ENCODE data around the gene ALOX12B. TPM values are rescaled to one million over a fixed set of nuclear protein-coding genes. Genes with fewer than 3 reads are reported as not detected.

Gene ALOX12B
- total and polyA plus RNA-seq, 3 experiments from 2014 or later = 1.3 to 1.9 TPM; not detected in 1

- ChIA-PET POLR2A (interaction anchor here (0.6 to 2.4 kb wide), 4 partner anchors 17 to 99 kb away, joined by 3 to 9 read pairs (median 4); no protein-coding TSS in a partner anchor), CTCF (interaction anchor here (0.7 to 1.7 kb wide), 6 partner anchors 11 to 179 kb away, joined by 3 to 7 read pairs (median 4); no protein-coding TSS in a partner anchor)
- Mint-ChIP-seq H3K27ac (peak overlapping the region in 1 of 8 donors; percentile 85), H3K9me3 (peaks cover 0 to 17% (median 8%) of the 10 kb centered on the region in 5 donors), H3K27me3 (peaks cover 28 to 55% of the 10 kb centered on the region in 2 donors), H3K4me1 (peaks cover 70 to 88% (median 84%) of the 10 kb centered on the region in 3 donors), H3K4me3 (peak overlapping the region; percentile 84 to 94 (median 90)), H3K36me3 (peaks cover 0 to 24% (median 0%) of the 10 kb centered on the region in 3 donors)
- H3K4me1 ChIP-seq (ENCODE audit: insufficient read depth, low read length) = peaks cover 67% of the 10 kb centered on the region
- peaks cover 7% of the 10 kb centered on the region for H3K27me3 ChIP-seq (ENCODE audit: insufficient read depth, low read length, poor library complexity, severe bottlenecking)
- H3K9me3 ChIP-seq (ENCODE audit: low read length) = no peaks in the 10 kb centered on the region
- DNase-seq = peak in 2 of 5 donors; percentile 36 to 43
- no peak overlapping the region for H3K27ac ChIP-seq (ENCODE audit: low read depth, low read length)
- H3K36me3 ChIP-seq (ENCODE audit: insufficient read depth, low read length) = no peaks in the 10 kb centered on the region
- peak overlapping the region; percentile 91 for H3K4me3 ChIP-seq (ENCODE audit: low read length)
Measured at GRCh38 chr17:8121681-8122421, 34.3 kb upstream of the ALOX12B start.

- H3K4me3 ChIP-seq (ENCODE audit: low read length) = peak overlapping the region; percentile 92
- peaks cover 0 to 21% (median 0%) of the 10 kb centered on the region in 3 donors for H3K36me3 Mint-ChIP-seq
- CTCF ChIA-PET = interaction anchor here (1.1 kb wide), 1 partner anchor 18 kb away, joined by 3 read pairs; no protein-coding TSS in a partner anchor
- H3K27ac Mint-ChIP-seq = peak overlapping the region in 1 of 8 donors; percentile 100
- no peaks in the 10 kb centered on the region for H3K36me3 ChIP-seq (ENCODE audit: insufficient read depth, low read length)
- H3K4me1 Mint-ChIP-seq = peaks cover 67 to 84% (median 84%) of the 10 kb centered on the region in 3 donors
- DNase-seq = no peak
- H3K27ac ChIP-seq (ENCODE audit: low read depth, low read length) = no peak overlapping the region
- POLR2A ChIA-PET = interaction anchor here (2.1 kb wide), 1 partner anchor 35 kb away, joined by 5 read pairs; no protein-coding TSS in a partner anchor
- H3K27me3 Mint-ChIP-seq = peaks cover 32 to 58% of the 10 kb centered on the region in 2 donors
- H3K9me3 Mint-ChIP-seq = peaks cover 0 to 17% (median 8%) of the 10 kb centered on the region in 5 donors
- H3K4me1 ChIP-seq (ENCODE audit: insufficient read depth, low read length) = peaks cover 65% of the 10 kb centered on the region
- H3K9me3 ChIP-seq (ENCODE audit: low read length) = no peaks in the 10 kb centered on the region
- peak overlapping the region; percentile 84 to 98 (median 94) for H3K4me3 Mint-ChIP-seq
- peaks cover 12% of the 10 kb centered on the region for H3K27me3 ChIP-seq (ENCODE audit: insufficient read depth, low read length, poor library complexity, severe bottlenecking)
Measured at GRCh38 chr17:8121407-8121680, 33.8 kb upstream of the ALOX12B start.

- peak in 4 of 5 donors; percentile 7 to 73 (median 44) for DNase-seq
- peaks cover 37 to 62% of the 10 kb centered on the region in 2 donors for H3K27me3 Mint-ChIP-seq
- H3K27me3 ChIP-seq (ENCODE audit: insufficient read depth, low read length, poor library complexity, severe bottlenecking) = peaks cover 18% of the 10 kb centered on the region
- no peaks in the 10 kb centered on the region for H3K9me3 ChIP-seq (ENCODE audit: low read length)
- peaks cover 64 to 79% (median 78%) of the 10 kb centered on the region in 3 donors for H3K4me1 Mint-ChIP-seq
- no peaks in the 10 kb centered on the region for H3K36me3 ChIP-seq (ENCODE audit: insufficient read depth, low read length)
- peak overlapping the region; percentile 92 for H3K4me3 ChIP-seq (ENCODE audit: low read length)
- H3K4me1 ChIP-seq (ENCODE audit: insufficient read depth, low read length) = peaks cover 65% of the 10 kb centered on the region
- H3K27ac ChIP-seq (ENCODE audit: low read depth, low read length) = peak overlapping the region; percentile 25
- ChIA-PET POLR2A (interaction anchor here (0.6 to 2.7 kb wide), 12 partner anchors 10 to 816 kb away, joined by 3 to 37 read pairs (median 8); partner anchors contain the start of genes CTC1, PER1, PFAS and VAMP2), CTCF (interaction anchor here (0.9 to 6.6 kb wide), 18 partner anchors 11 to 174 kb away, joined by 3 to 76 read pairs (median 20); partner anchors contain the start of genes ALOX12B, BORCS6, PER1 and SLC25A35)
- H3K36me3 Mint-ChIP-seq = peaks cover 0 to 18% (median 1%) of the 10 kb centered on the region in 3 donors
- peak overlapping the region; percentile 84 to 98 (median 94) for H3K4me3 Mint-ChIP-seq
- H3K27ac Mint-ChIP-seq = peak overlapping the region; percentile 36 to 100 (median 92)
- peaks cover 0 to 17% (median 8%) of the 10 kb centered on the region in 5 donors for H3K9me3 Mint-ChIP-seq
Measured at GRCh38 chr17:8120520-8121406, 33.2 kb upstream of the ALOX12B start.

- Mint-ChIP-seq H3K36me3 (peaks cover 0 to 14% (median 1%) of the 10 kb centered on the region in 3 donors), H3K4me1 (peaks cover 55 to 70% (median 69%) of the 10 kb centered on the region in 3 donors), H3K9me3 (peaks cover 0 to 15% (median 8%) of the 10 kb centered on the region in 5 donors), H3K27me3 (peaks cover 44 to 59% of the 10 kb centered on the region in 2 donors), H3K27ac (peak overlapping the region; percentile 32 to 100 (median 92)), H3K4me3 (peak overlapping the region; percentile 84 to 98 (median 94))
- Histone ChIP-seq H3K9me3 (ENCODE audit: low read length) (no peaks in the 10 kb centered on the region), H3K4me3 (ENCODE audit: low read length) (peak overlapping the region; percentile 99), H3K4me1 (ENCODE audit: insufficient read depth, low read length) (peaks cover 58% of the 10 kb centered on the region), H3K27me3 (ENCODE audit: insufficient read depth, low read length, poor library complexity, severe bottlenecking) (peaks cover 22% of the 10 kb centered on the region), H3K27ac (ENCODE audit: low read depth, low read length) (peak overlapping the region; percentile 41), H3K36me3 (ENCODE audit: insufficient read depth, low read length) (no peaks in the 10 kb centered on the region)
- peak; percentile 58 to 92 (median 86) for DNase-seq
- CTCF ChIA-PET = interaction anchor here (0.7 to 6.6 kb wide), 37 partner anchors 10 to 257 kb away, joined by 3 to 76 read pairs (median 6); partner anchors contain the start of genes ALOX12B, AURKB, BORCS6 and CTC1
- POLR2A ChIA-PET = interaction anchor here (0.6 to 2.7 kb wide), 15 partner anchors 10 to 868 kb away, joined by 3 to 37 read pairs (median 6); partner anchors contain the start of genes CTC1, CTDNEP1, PER1 and PFAS
Measured at GRCh38 chr17:8119581-8120519, 32.3 kb upstream of the ALOX12B start.

GRCh38 chr17:8118769-8119580 is 31.5 kb upstream of the ALOX12B start:
- peaks cover 46 to 61% (median 60%) of the 10 kb centered on the region in 3 donors for H3K4me1 Mint-ChIP-seq
- H3K36me3 Mint-ChIP-seq = peaks cover 0 to 12% (median 1%) of the 10 kb centered on the region in 3 donors
- CTCF ChIA-PET = interaction anchor here (0.6 to 6.6 kb wide), 40 partner anchors 10 to 258 kb away, joined by 3 to 76 read pairs (median 5); partner anchors contain the start of genes ALOX12B, AURKB, BORCS6 and CTC1
- peaks cover 0 to 15% (median 8%) of the 10 kb centered on the region in 5 donors for H3K9me3 Mint-ChIP-seq
- POLR2A ChIA-PET = interaction anchor here (0.5 to 2.7 kb wide), 15 partner anchors 9 to 867 kb away, joined by 3 to 37 read pairs (median 6); partner anchors contain the start of genes CTC1, CTDNEP1, PER1 and PFAS
- H3K27me3 Mint-ChIP-seq = peaks cover 46 to 55% of the 10 kb centered on the region in 2 donors
- H3K27ac ChIP-seq (ENCODE audit: low read depth, low read length) = peak overlapping the region; percentile 41
- no peaks in the 10 kb centered on the region for H3K9me3 ChIP-seq (ENCODE audit: low read length)
- H3K4me1 ChIP-seq (ENCODE audit: insufficient read depth, low read length) = peaks cover 50% of the 10 kb centered on the region
- peak overlapping the region; percentile 77 to 100 (median 94) for H3K27ac Mint-ChIP-seq
- peak overlapping the region; percentile 99 for H3K4me3 ChIP-seq (ENCODE audit: low read length)
- peak overlapping the region; percentile 84 to 98 (median 94) for H3K4me3 Mint-ChIP-seq
- no peaks in the 10 kb centered on the region for H3K36me3 ChIP-seq (ENCODE audit: insufficient read depth, low read length)
- peak; percentile 77 to 91 (median 84) for DNase-seq
- H3K27me3 ChIP-seq (ENCODE audit: insufficient read depth, low read length, poor library complexity, severe bottlenecking) = peaks cover 27% of the 10 kb centered on the region
